Right ventricle myocardium inferior (tissue), 1 donor: Measurements from ENCODE around the gene FARS2. TPM values are rescaled to one million over a fixed set of nuclear protein-coding genes. Genes with fewer than 3 reads are reported as not detected.
A peak's percentile ranks its signal among the peaks of the same experiment; 100 is the strongest.

ENCODE experiments used
- ATAC-seq: fragments of 200-7000 bp; cut with Tn5 transposase; one replicate; pipeline ENCODE4 v1.9.1; 2020; ENCODE audit warnings: mild to moderate bottlenecking, moderate library complexity
- DNase-seq: peaks from one replicate; pipeline ENCODE4 v3.0.0; 2021; ENCODE audit errors: missing footprints
- intact Hi-C: fragments of 100-400 bp; cut with DNase I; formaldehyde crosslinking; loops from one replicate; pipeline ENCODE4 v1.11.0; 2022
- total RNA-seq: library from RNA; stranded (reverse); fragmentation: NEBNext Ultra II Directional; extraction: Animal tissue kit (Norgen Biotek cat#: 25700); gene quantifications from one replicate; pipeline ENCODE4 v1.2.1, GENCODE V29; 2021
- donor health status: DM: no; HTN: yes; CAD: no; lungs with severe emphysema.

FARS2 gene
- total RNA-seq, 1 donor from 2014 or later = 20.5 TPM

GRCh38 chr6:5504078-5504477 is 242.8 kb downstream of the FARS2 start:
- intact Hi-C loops = loop anchor here (10.0 kb wide), 1 partner anchor 261 kb away; no protein-coding TSS in a partner anchor
- DNase-seq (no peak), ATAC-seq (no peak)

GRCh38 chr6:5506149-5506548 is 244.8 kb downstream of the FARS2 start:
- no peak for DNase-seq
- no peak for ATAC-seq
- intact Hi-C loops = loop anchor here (5.0 to 10.0 kb wide), 2 partner anchors 131 to 259 kb away; no protein-coding TSS in a partner anchor

- DNase-seq (no peak), ATAC-seq (no peak)
- intact Hi-C loops = loop anchor here (5.0 to 10.0 kb wide), 2 partner anchors 131 to 258 kb away; no protein-coding TSS in a partner anchor
Measured at GRCh38 chr6:5506597-5506996, 245.3 kb downstream of the FARS2 start.

GRCh38 chr6:5507131-5507681 is 245.9 kb downstream of the FARS2 start:
- no peak for ATAC-seq
- intact Hi-C loops = loop anchor here (5.0 to 10.0 kb wide), 2 partner anchors 130 to 258 kb away; no protein-coding TSS in a partner anchor
- DNase-seq = no peak

DNA sequence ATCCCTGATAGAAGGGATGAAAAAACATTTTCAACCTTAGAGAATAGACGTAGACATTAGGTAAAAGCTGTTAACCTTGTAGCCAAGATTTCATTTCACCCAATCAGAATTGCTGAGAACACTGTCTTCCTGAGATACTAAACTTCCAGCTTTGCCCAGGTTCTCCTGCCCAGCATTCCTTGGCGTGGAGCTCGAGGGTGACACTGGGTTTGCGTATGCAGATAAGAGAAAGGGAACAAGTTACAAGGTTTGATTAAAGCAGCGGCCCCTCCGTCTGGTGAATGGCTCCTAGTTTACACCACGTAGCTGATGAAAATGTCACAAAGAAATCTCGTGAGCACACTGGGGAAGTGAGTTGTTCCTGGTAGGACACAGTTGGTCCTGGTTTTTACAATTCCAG is 247.8 kb downstream of the FARS2 start:
- intact Hi-C loops = loop anchor here (5.0 to 10.0 kb wide), 2 partner anchors 128 to 256 kb away; no protein-coding TSS in a partner anchor
- ATAC-seq (peak; percentile 73), DNase-seq (peak; percentile 71)

DNA sequence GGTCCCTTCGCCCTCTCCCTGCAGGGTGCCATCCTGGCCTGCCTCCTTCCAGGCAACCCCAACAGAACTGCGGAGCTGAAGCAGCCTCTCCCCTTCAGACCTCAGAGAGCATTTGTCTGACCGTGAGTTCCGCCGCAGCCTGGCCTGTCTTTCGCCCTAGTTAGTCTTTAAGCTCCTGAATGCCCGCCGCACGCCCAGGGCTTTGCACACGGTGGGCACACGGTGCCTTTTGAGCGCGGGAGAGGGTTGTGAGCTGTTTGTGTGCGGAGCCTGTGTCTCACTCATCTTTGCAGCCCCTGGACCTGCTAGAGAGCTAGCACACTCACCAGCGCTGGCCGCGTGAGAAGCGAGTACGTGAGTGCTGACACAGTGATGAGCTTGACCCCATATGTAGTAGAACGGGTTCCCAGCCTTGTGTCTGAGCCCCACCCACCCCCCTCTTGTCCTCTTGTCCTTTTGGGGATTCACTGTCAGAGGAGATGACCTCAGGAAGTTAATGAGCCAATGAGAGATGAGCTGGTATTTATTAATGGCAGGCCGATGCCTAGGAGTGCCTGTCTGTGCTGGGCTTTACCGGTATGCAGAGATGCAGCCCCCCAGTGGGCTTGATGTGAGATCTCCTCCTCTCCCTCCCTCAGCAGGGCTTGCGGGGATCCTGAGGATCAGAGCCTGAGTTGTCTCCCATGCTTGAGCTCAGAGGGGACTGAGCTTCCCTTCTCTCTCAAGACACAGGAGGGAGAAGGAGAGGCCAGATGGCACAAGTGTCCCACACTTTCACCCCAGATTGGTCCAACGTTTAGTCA is 249.2 kb downstream of the FARS2 start:
- ATAC-seq = no peak
- intact Hi-C loops = no loop called here
- DNase-seq = peak; percentile 70

DNA sequence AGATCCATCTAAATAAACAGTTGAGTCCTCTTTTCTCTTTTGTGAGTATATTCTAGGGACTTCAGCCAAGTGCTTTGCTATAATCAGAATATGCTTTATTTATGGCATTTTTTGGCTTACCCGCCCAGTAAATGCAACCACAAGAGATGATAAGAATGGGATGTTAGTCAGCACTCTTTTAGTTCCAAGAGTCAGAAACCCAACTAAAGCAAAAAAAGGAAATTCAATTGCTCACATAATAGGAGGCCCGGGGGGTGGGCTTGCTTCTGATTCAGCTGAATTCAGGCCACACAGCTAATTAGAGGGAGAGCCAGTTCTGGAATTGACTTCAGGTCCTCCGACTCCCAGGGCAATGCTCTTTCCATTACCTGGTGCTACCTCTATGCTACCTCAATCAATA is 250.6 kb downstream of the FARS2 start:
- DNase-seq (no peak), ATAC-seq (no peak)
- intact Hi-C loops = no loop called here

- ATAC-seq (no peak), DNase-seq (no peak)
- intact Hi-C loops = no loop called here
Measured at GRCh38 chr6:5512422-5512821, 251.1 kb downstream of the FARS2 start.

DNA sequence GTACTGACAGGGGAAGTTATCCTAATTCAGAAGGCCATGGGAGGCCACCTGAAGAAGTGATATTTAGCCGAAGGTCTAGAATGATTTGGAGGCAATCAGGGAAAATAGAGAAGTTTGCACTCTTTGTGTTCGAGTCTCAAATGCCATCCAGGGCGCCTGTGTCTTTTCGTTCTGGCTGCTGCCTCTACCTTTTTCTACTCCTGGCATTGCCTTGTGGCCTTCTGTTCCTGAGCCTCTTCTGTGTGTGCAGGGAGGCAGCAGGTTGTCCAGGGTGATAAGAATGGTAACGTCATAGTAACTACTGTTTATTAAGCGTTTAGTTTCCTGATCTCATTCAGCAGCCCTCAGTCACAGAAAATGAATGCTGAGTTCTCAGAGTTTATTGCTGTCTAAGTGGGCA is 252.1 kb downstream of the FARS2 start:
- no peak for ATAC-seq
- intact Hi-C loops = no loop called here
- no peak for DNase-seq

DNA sequence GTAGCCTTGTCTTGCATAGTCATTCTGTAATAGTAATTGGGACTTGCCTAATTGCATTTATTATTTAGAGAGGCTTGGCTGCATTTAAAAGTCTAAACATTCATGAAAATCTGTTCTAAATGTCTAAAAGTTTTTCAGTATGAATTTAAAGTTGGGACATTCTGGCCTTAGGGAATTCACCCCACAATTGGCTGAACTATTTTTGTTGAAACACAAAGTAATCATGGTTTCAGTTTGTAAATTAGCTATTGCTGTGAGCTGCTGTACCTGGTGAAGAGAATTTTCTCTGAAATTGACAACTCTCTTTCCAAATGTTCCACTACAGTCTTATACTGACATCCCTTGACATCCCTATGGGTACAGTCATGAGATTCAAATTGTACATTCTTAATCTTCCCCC is 253.0 kb downstream of the FARS2 start:
- DNase-seq (no peak), ATAC-seq (no peak)
- intact Hi-C loops = no loop called here

- no peak for ATAC-seq
- intact Hi-C loops = no loop called here
- DNase-seq = no peak
Measured at GRCh38 chr6:5515200-5515599, 253.9 kb downstream of the FARS2 start.

DNA sequence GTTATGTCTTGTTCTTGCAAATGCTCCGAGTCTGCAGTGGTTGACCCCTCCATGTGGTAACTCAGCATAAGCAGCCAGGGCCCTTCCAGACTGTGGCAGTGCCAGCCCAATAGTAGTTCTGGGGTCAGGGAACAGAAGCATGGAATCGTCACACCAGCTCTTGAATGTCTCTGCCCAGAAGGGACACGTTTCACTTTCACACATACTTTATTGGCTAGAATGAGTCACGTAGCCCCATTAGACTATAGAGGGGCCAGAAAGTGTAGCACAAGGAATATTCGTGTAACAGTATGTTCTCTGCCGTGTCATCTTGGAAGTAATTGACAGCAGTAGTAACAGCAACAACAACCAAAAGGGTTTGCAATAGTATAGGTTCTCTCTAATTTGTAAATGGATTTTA is 254.7 kb downstream of the FARS2 start:
- DNase-seq (no peak), ATAC-seq (no peak)
- intact Hi-C loops = no loop called here

- ATAC-seq (peak; percentile 16), DNase-seq (no peak)
Measured at GRCh38 chr6:5517796-5518195, 256.5 kb downstream of the FARS2 start.

GRCh38 chr6:5518936-5519491 is 257.7 kb downstream of the FARS2 start:
- peak; percentile 31 for ATAC-seq
- intact Hi-C loops = no loop called here
- DNase-seq = no peak

More at GRCh38 chr6:5517796-5518195, 256.5 kb downstream of the FARS2 start:
- intact Hi-C loops = no loop called here

- DNase-seq = no peak
- intact Hi-C loops = no loop called here
- no peak for ATAC-seq
Measured at GRCh38 chr6:5520796-5521195, 259.5 kb downstream of the FARS2 start.

GRCh38 chr6:5521322-5521721 is 260.0 kb downstream of the FARS2 start:
- ATAC-seq = no peak
- intact Hi-C loops = no loop called here
- DNase-seq = no peak

- intact Hi-C loops = no loop called here
- no peak for ATAC-seq
- no peak for DNase-seq
Measured at GRCh38 chr6:5522147-5522546, 260.8 kb downstream of the FARS2 start.

GRCh38 chr6:5524110-5524509 is 262.8 kb downstream of the FARS2 start:
- ATAC-seq (no peak), DNase-seq (no peak)
- intact Hi-C loops = no loop called here

- no peak for DNase-seq
- intact Hi-C loops = no loop called here
- no peak for ATAC-seq
Measured at GRCh38 chr6:5525209-5525608, 263.9 kb downstream of the FARS2 start.

GRCh38 chr6:5529015-5529414 is 267.7 kb downstream of the FARS2 start:
- DNase-seq (no peak), ATAC-seq (no peak)
- intact Hi-C loops = no loop called here
